Dermis microvascular lymphatic vessel endothelial cell (primary cell): Measurements from ENCODE around the gene CP. TPM values are rescaled to one million over a fixed set of nuclear protein-coding genes. Genes with fewer than 3 reads are reported as not detected.
A peak's percentile ranks its signal among the peaks of the same experiment; 100 is the strongest.
"Not testable (repeated sequence)": the region's sequence is repeated elsewhere in the genome, so short reads cannot be mapped to it uniquely, and the experiment has no call there.

Experiments used
- DNase-seq, 2 donors: peaks; one replicate each; pipeline versions ENCODE4 v3.0.0 to v3.0.0-alpha.2; 2010; ENCODE audit warnings: low read depth in 2 of 2
- total RNA-seq: library from RNA; depleted of rRNA; stranded (reverse); fragments of >200 nt; gene quantifications from 2 replicates; pipeline ENCODE4 v1.2.1, GENCODE V29; 2014

Gene CP
- total RNA-seq, 1 donor from 2014 or later, result not detected

DNA sequence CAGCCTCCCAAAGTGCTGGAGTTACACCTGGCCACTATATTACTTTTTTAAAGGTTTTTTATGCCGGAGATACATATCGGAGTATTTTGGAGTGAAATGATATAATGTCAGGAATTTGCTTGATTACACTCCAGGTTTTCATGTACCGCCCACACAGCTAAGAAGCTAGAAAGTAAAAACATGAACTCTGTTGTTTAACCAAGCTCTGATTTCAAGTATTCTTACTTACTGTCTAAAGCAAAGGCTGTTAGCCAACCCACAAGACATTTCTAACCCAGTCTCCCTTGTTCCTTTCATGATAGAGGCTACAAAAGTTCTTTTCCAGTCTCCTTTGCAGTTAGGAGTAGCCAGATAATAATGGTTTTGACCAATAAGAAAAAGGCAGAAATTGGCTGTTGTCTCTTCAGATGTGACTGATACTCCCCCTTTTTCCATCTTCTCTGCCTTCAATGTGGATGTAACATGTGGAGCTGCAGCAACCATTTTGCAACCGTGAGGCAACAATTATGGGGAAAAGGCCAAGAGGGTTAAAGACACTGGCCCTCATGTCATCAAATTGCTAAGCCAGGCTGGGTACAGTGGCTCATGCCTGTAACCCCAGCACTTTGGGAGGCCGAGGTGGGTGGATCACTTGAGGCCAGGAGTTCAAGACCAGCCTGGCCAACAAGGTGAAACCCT lies 6.1 kb upstream of the CP start:
- DNase-seq, result no peak

DNA sequence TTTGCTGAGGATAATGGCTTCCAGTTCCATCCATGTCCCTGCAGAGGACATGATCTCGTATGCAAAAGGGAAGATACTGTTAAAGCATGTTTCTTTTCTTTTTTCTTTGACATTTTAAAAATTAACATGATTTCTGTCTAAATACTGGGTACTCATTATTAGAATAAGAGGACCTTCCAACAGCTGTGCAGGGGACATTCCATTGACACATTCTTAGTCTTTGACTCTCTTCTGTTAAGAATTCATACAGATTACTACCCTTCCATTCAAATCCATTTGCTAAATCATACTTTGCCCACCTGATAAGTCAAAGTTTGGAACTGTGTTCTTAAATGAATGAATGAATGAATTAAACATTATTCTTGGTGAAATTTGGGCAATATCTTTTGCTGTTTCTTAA lies 5.1 kb upstream of the CP start:
- no peak for DNase-seq

DNA sequence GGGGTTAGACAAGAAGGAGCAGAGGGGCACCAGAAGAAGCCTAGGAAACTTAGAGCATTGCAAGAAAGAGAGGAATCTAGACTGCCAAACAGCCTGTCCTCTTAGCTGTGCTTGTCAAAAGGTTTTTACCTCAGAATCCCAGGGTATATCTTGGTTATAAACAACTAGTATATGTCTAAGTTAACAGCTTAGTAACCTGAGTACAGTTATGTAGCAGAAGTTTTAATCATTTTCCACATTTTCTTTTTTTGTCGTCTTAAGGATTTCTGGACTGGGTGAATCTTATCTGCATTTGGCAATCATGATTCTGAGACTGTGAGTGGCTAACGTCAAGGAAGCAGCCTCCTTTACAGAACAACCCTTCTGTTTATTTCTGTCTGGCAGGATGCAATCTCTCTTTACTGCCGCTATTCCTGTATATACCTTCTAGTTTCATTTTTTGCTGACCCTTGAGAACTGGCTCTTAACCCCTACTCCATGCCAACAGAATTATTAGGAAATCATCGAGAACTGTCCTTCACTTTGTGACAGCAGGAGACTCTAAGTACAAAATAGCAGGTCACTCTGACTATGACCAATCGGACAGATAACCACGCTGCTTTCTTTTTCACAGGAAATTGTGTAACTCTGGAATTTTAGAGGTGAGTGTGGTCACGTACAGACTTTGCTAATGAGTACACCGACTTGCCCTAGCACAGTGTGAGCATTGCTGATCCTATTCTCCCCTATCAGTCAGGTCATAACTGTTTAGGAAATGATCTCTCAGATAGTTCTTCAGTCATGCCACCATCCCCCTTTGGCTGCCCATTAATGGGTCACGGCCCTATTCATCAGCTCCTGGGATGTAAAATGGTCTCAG lies 3.3 kb upstream of the CP start:
- peak; percentile 89 to 95 for DNase-seq

DNA sequence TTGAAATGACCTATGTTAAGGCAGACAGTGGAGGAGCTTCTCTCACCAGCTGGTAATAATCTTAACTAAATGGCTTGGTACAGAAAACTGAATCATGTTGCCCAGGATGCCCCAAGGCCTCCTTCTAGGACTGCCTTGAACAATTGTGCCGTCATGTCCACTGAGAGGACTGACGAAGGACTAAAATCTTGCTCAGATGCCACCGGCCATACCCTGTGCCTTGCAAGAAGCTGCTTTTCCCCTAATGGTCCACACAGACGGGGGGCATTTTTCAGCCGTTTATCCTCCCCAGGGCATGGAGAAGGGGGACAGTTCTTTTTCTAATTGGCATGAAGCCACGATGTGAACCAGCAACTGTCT lies 1.8 kb upstream of the CP start:
- DNase-seq, result no peak

DNA sequence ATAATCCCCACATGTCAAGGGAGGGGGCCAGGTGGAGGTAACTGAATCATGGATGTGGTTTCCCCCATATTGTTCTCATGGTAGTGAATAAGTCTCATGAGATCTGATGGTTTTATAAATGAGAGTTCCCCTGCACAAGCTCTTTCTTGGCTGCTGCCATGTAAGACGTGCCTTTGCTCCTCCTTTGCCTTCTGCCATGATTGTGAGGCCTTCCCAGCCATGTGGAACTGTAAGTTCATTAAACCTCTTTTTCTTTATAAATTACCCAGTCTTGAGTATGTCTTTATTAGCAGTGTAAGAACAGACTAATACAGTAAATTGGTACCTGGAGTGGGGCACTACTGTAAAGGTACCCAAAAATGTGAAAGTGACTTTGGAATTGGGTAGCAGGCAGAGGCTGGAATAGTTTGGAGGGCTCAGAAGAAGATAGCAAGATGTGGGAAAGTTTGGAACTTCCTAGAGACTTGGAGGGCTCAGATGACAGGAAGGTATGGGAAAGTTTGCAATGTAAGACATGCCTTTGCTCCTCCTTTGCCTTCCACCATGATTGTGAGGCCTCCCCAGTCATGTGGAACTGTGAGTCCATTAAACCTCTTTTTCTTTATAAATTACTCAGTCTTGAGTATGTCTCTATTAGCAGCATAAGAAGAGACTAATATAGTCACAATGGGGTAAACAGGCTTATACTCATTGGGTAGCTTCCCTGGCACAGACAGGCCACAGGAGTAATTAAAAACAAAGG lies 2.1 kb downstream of the CP start:
- DNase-seq, result not testable (repeated sequence)

DNA sequence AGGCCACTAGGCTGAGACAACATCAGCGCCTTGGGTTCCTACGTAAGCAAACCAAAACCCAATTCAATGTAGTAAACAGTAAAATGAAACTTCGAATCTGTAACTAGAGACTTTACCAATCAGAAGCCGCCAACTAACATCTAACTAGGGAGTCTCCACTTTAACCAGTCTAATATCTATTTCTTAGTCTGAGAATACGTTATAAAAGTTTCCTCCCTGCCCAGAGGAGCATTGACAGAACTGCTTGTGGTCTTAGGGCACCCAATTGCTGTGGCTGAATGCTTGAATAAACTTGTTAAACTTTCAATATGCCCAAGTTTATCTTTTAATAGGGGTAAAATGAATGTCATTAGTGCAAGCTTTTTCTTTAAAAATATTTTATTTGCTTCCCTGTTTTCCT lies 4.3 kb downstream of the CP start:
- no peak for DNase-seq

DNA sequence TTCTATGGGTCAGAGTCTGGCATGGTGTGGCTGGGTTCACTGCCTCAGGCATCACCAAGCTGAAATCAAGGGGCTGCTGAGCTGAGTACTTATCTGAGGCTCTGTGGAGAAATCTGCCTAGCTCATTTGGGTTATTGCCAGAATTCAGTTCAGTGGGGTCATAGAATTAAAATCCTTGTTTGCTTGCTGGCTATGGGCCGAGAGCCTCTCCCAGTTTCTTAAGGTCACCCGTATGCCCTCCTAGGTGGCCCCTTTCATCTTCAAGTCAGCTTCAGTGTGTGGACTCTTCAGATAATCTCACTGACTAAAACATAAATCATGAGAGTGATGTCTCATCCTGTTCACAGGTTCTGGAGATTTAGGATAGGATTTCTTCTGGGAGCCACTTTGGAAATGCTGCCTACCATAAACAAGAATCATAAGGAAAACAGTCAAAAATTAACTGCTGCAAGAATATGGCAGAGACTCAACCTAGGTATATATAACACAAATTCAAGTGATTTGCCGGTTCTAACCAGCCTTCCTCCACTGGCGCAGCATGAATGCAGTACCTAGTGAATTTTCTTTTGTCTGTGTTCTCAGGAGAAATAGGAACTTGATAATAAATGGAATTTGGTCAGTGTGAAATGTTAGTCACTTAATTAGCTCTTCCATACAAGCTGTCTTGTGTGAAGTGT lies 5.3 kb downstream of the CP start:
- no peak for DNase-seq

DNA sequence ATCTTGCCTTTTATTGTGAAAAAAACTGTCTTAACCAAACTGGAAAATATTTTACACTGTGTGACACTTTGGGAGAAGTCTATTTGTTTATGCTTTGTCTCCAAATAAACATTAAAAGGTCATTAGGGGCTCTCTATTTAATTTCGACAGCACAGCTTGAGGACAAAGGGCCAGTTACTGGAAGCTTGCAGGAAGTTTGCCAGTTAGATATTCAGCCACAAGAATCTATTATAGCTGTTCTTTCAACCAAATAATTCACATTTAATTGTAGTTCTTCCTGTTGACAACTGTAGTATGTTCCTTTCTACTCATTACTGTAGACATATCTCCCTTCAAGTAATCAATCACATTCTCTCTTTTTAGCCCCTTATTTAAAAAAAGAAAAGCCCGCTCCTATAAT lies 6.1 kb downstream of the CP start:
- no peak for DNase-seq

DNA sequence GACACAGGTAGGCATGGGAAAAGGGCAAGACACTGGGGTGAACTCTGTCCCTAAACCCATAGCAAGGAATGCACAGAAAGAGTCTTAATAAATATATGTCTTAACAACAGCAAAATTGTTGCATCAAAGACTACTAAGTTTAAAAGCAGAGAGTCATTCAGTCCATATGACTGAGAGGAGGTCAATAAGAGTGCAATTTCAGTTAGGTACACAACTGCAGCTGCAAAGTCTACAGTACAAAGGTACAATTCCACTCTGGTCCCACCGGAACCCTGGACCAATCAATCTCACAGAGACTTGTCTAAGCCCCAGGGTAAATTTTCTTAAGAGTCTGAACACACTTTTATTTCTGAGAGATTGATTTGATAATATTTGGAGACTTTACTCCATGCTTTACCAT lies 6.9 kb downstream of the CP start:
- DNase-seq, result no peak

DNA sequence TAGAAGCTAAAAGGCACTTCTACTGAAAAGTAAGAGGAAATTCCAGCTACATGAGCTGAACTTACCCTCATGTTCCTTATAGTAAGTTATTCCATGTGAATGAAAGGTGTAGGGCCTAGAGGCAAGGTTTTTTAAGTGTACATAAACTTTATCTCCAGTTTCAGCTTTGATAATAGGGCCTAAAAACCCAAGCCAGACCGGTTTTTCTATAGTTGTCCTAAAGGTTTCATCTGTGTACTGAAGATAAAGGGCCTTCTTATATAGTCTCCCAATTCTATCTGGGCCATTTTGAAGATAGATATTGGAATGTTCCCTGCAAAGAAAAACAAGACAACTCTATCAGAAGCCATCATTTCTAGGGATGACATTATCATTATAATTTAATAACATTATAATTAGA lies 9.2 kb downstream of the CP start:
- DNase-seq, result no peak

DNA sequence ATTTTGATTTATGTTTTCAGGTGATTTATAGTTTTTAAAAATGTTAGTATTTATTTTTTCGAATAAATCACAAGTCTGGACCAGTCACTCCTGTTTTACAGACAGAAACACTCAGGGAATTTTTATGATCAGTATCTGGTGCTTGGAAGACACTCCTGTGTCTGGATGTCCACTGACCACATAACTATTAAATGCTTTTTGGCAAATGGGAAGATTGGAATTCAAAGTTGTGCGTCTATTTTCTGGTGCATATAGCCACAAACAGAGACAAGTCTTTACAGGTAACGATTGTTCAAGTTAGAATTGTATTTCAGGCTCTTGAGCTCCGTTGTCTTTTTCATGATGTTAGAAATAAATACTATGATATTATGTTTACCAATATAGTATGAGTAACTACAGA lies 12.2 kb downstream of the CP start:
- DNase-seq, result no peak

DNA sequence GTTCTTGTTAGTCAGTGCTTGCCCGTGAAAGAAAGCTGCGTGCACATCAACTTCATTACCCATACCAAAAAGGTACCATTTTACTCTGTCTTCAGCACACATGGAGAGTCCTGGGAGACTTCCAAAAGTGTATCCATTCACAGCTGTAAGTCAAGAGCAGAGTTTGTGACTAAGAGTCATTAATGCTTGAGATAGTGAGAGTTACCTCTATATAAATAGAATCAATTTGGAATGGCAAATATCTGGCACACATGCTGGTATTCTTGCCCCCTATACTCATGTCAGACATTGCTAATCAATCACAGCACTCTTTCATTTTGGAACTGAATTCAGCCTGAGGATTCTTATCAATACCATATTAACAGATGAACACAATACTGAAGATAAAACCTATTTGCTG lies 14.2 kb downstream of the CP start:
- DNase-seq, result no peak

DNA sequence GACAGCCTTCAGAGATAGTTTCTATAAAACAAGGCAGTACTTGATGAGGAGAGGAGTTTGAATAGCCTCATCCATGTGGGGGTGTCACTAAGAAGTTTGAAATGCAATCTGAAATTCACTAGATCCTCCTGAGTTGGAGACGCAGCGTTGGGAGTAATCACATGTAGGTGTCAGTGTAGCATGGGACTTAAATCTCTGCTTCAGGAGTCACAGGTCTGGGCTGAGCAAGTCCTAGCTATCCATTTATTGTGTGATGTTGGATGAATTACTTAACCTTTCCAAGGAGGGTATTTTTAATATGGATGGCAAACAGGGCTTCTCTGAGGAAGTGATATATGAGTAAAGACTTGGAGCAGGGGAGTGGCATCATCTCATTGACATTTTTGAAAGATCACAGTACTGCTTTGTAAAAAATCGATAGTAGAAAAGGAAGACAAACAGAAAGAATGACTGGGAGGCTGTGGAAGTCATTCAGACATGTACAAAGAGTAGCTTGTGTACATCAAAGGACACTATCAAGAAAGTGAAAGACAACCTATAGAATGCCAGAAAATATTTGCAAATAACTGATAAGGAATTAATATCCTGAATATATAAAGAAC lies 17.1 kb downstream of the CP start:
- no peak for DNase-seq

DNA sequence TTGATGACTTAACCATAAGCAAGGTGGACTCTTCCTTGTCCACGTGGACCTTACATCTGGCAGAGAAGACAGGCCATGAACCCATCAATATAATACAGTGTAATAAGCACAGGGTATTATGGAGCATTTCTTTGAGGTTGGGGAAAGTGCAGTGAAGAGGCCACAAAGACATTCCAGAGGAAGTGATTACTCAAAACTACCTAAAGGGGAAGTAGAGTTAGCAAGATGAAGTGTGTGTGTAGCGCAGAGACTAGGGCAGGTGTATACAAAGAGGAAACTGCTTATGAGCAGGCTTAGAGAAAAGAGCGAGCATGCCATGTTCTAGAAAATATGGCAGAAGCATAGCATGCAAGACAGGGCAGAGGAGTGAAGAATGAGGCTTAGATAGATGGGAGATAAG lies 17.9 kb downstream of the CP start:
- no peak for DNase-seq

DNA sequence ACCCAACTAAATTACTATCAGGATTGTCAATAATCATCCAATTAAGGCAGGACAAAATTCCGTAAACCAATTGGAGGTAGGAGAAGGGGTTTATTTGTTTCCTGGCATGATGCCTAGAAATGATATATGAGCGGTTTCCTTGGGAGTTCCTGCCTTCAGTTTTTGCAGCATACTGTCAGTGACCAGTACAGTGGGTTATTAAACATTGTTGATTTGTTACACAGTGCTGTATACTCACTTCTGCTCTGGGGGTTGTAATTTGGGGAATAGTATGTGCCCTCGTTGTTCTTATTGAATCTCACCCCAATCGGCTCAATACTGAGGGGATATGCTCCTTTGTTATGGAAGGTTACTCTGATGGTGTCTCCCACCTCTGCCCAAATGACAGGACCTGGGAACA lies 22.2 kb downstream of the CP start:
- peak; percentile 36 to 78 for DNase-seq

DNA sequence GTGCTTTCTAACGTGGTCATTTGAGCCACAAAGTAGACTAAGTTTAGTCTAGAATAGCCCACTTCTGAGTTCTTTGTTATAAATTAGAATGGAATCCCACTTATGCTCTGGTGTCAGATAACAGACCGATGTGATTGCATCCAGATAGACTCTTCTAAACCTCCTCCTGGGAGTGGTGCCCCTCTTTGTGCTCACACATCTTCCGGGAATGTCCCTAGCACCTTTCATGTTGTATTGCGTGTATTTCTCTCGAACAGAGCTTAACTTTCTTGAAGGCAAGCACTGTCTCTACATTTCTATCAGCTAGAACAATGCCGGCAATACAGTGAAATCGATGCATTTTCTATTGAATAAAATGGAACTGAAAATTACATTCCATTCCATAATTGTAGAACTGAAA lies 23.0 kb downstream of the CP start:
- no peak for DNase-seq

DNA sequence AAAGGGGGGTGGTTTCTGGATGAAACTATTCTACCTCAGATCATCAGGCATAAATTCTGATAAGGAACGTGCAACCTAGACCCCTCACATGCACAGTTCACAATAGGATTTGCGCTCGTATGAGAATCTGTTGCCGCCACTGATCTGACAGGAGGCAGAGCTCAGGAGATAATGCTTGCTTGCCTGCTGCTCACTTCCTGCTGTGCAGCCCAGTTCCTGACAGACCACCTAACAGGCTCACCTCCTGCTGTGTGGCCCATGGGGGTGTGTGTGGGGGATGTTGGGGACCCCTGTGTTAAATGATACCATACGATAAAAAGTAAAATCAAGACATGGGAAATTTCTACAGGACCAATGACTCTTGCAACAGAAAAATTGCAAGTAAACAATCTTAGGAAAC lies 24.0 kb downstream of the CP start:
- peak in 1 of 2 donors; percentile 9 for DNase-seq

DNA sequence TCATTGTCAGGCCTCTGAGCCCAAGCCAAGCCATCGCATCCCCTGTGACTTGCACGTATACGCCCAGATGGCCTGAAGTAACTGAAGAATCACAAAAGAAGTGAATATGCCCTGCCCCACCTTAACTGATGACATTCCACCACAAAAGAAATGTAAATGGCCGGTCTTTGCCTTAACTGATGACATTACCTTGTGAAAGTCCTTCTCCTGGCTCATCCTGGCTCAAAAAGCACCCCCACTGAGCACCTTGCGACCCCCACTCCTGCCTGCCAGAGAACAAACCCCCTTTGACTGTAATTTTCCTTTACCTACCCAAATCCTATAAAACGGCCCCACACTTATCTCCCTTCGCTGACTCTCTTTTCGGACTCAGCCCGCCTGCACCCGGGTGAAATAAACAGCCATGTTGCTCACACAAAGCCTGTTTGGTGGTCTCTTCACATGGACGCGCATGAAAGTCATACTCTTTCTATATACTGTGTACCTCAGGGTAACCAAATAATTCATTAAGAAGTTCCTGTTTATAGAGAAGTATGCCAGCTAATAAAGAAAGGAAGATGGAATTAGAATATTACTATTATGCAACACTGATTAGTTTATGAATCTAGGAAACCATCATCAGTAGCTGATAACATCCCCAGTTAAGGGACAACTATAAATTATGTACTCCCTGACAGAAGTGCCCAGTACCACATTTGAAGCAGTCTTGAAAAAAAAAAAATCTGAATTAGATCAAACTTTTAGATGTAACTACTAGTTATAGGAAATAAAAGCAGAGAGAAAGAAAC lies 24.6 kb downstream of the CP start:
- not testable (repeated sequence) for DNase-seq

DNA sequence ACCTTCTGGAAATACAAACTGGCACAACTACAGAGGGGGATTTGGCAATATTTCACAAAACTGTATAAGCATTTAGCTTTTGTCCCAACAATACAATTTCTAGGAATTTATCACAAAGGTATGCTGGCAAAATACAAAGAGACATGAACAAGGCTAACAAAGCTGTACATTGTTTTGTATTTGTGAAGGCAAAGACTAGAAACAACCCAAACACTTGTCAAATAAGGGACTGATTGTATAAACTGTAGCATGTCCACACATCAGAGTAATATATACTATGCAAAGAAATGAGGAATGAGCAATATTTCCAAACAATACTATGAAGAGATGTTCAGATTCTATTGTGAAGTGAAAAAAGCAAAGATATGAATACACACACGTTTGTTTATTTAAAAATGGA lies 26.4 kb downstream of the CP start:
- no peak for DNase-seq

DNA sequence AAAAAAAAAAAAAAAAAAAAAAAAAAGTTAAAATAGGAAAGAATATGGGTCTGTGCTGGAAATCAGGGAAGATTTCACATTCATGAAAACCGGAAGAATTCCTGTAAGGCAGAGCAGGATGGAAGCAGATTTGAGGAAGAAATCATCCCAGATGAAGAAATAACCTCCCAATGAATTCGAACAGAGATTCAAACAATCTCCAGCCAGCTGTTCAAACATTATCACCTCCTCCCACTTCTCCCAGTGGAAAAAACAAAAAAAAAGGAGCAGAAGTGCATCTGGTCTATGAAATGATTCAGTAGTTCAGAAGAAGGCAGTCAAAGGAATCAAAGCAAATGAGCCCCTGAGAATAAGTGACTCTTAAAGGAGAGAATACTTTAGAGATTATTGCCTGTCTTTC lies 33.1 kb downstream of the CP start:
- no peak for DNase-seq

DNA sequence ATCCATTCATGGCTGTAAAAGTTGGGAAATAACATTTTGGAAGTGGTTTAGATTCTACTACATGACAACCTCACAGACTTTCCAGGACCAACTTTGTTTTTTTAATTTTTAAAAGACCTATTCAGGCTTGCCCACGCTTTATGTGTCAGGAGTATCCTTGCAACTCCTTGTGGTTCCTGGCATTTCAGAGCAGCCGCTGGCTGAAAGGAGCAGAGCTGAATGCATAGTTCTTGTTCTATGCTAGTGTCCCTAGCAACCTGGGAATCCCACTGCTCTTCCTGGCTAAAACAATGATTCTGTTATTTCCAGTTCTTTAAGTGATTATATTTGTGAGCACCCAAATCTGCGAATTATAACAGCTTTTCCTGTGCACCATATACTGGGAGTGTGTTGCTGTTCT lies 34.9 kb downstream of the CP start:
- DNase-seq, result no peak
